PC-9 (cell line): ENCODE results near the gene PTTG1IP.

ENCODE experiments used
- CTCF ChIP-seq: fragments of 200-600 bp; sonication (generic); conservative IDR thresholded peaks from 2 replicates; pipeline ENCODE4 v1.6.1; 2017; ENCODE audit warnings: mixed run types, antibody characterized with exemption, mild to moderate bottlenecking, moderate library complexity
- EZH2 ChIP-seq: fragments of 200-600 bp; sonication (generic); IDR thresholded peaks from 2 replicates; pipeline ENCODE4 v1.8.0; 2017; ENCODE audit warnings: antibody characterized with exemption, low read depth

- TF ChIP-seq CTCF (no peak), EZH2 (no peak)
Observed at GRCh38 chr21:44890338-44890931, 16.9 kb upstream of the PTTG1IP start.
